Muscle of back (tissue), 11 donors: ENCODE data around the gene SLC2A6. TPM values are rescaled to one million over a fixed set of nuclear protein-coding genes. Genes with fewer than 3 reads are reported as not detected.
A peak's percentile ranks its signal among the peaks of the same experiment; 100 is the strongest.
"Not testable (repeated sequence)": the region's sequence is repeated elsewhere in the genome, so short reads cannot be mapped to it uniquely, and the experiment has no call there.

ENCODE experiments used
- DNase-seq, 3 donors: peaks; one replicate each; pipeline versions ENCODE4 v3.0.0 to v3.0.0-alpha.2; 2013
- polyA plus RNA-seq, 10 donors: library from polyadenylated mRNA; unstranded; fragments of 120-200 nt; gene quantifications; one replicate each; pipeline ENCODE4 v1.2.1, GENCODE V29; 2013; ENCODE audit not compliant: insufficient read length in 10 of 10

SLC2A6 gene
- polyA plus RNA-seq, 10 donors: 0.76 to 1.5 (median 1.00) TPM

DNA sequence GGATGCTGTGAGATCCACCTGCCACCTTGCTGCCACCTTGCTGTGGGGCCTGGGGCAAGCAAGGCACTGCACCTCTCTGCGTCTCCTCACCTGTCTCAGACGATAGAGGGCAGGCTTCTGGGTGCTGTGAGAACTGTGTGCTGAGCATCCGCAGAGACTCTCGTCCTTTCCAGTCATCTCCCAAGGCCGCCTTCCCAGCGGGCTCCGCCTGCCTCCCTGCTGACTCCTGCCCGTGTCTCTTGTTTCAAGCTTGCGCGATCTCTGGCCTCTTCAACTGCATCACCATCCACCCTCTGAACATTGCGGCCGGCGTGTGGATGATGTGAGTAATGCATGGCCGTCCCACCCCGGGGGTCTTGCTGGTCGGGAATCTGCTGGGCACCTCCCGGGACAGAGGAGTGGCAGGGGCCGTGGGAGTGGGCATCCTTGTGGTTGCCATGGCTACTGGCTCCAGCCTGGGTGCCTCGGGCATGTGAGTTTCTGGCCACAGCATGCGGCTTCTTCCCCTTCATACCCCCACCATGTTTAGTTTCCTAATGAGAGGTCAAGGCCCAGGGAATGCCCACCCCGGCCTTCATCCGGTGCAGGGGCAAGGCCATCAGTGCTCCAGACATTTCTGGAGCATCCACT is 15.6 kb downstream of the SLC2A6 start:
- no peak for DNase-seq

DNA sequence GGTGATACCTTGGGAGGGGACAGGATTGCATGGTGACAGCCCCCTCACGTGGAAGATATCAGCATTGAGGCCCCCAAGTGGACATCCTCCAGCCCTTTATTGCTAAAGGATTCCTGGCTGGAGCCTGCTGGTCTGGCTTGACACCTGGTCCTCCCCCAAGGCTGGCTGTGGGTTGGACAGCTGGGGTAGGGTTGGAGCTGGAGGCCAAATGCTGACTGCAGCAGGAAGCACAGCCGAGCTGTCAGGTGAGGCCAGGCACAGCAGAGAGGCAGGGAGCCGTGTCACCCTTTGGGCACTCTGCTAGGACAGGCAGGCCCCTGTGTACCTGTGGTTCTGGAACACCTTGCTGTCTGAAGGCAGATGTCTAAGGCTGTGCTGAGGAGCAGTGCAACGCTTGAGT is 16.9 kb downstream of the SLC2A6 start:
- no peak for DNase-seq

DNA sequence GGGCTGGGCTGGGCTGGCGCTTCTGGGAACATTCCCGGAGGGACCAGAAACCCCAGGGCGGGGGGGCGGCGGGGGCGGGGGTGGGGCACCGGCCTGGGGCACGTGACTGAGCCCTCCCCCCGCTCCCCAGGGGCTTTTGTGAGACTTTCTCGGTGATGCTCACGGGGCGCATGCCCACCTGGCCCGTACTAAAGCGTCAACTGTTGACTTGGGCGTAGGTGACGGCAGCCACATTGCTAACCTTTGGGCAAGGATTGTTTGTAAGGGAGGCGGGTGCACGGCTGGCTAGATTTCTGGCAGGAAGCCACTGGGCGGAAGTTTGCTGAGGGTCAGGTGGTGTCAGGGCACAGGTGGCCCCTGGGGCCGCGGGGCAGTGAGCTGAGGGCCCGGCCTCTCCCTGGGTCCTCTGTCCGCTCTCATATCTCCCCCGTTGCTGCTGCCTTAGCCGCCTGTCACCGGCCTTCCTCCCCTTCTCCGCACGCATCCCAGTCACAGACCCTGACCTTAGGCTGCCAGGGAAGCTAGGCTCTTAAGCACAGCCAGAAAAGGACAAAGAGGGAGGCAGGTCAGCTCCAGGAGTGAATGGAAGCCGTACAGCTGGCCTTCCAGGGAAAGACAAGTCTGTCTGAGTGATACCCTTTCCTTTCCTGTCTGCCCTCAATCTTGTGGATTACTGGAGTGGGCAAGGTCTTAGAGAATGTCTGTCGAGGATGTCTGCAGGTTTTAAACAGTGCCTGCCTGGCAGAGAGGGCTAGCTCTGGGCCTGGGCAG is 18.3 kb downstream of the SLC2A6 start:
- DNase-seq: peak; percentile 19 to 63 (median 30)

DNA sequence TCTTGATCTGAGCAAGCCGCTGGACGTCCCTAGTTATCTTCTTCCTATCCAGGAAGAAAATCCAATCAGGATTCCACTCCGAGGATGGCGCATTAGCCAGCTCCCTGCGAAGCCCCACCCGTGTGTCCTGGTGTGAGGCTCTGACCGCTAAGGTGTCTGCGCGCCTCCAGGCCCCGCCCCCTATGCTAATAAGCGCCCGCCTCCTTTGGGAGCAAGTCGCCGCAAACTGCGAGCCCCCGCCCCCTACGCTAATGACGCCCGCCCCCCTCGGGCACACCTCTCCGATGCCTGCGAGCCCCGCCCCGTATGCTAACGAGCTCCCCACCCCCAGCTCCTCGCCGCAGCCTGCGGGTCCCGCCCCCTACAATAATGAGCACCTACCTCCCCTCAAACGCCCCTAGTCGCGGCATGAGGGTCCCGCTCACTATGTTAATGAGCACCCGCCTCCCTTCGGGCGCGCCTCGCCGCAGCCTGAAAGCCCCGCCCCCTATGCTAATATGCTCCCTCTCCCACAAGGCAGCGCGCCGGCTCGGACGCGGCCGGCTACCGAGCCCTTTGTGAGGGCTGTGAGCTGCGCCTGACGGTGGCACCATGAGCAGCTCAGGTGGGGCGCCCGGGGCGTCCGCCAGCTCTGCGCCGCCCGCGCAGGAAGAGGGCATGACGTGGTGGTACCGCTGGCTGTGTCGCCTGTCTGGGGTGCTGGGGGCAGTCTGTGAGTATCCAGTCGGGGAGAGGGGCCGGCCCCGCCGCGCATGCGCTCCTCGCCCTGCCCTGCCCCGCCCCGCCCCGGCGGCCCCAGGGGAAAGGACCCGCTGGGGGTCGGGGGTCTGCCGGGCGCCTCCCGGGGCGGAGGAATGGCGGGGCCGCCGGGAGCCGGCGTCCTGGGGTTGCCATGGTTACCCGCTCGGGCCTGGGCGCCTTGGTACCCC is 19.2 kb downstream of the SLC2A6 start, which contains the start of gene CACFD1:
Gene CACFD1 (plus strand): TSS at position 503 of the 929 bp plus-strand sequence. CDS start 89 bp downstream, at position 592.
- peak; percentile 91 to 98 (median 93) for DNase-seq

DNA sequence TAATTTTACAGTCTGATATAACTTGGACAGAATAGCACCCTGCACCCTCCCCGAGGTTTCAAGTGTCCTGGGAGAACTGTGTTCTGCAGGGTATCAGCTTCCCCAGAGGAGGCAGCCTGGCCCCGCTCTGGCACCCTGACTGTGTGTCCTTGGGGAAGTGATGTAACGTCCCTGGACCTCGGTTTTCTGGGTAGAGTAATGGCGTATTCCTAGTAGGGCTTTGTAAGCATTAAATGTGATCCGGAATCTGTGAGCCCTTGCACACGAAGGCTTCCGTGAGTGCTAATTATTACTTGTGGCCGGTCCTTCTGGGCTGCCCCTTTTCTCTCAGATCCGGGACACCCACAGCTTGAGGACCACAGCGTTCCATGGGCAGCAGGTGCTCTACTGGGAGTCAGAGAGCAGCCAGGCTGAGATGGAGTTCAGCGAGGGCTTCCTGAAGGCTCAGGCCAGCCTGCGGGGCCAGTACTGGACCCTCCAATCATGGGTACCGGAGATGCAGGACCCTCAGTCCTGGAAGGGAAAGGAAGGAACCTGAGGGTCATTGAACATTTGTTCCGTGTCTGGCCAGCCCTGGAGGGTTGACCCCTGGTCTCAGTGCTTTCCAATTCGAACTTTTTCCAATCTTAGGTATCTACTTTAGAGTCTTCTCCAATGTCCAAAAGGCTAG is 20.1 kb downstream of the SLC2A6 start:
- no peak for DNase-seq

DNA sequence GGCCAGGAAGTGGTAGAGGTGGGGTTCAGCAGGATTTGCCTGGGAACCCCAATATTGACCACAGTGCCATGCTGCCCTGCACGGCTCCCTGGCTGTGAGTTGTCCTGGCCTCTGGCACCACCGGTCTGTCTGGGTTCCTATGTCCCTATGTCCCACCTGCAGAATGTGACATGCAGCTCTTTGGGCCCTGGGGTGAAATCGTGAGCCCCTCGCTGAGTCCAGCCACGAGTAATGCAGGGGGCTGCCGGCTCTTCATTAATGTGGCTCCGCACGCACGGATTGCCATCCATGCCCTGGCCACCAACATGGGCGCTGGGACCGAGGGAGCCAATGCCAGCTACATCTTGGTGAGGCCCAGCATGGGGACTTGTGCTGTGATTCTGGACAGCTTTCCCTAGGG is 21.2 kb downstream of the SLC2A6 start:
- DNase-seq: no peak

DNA sequence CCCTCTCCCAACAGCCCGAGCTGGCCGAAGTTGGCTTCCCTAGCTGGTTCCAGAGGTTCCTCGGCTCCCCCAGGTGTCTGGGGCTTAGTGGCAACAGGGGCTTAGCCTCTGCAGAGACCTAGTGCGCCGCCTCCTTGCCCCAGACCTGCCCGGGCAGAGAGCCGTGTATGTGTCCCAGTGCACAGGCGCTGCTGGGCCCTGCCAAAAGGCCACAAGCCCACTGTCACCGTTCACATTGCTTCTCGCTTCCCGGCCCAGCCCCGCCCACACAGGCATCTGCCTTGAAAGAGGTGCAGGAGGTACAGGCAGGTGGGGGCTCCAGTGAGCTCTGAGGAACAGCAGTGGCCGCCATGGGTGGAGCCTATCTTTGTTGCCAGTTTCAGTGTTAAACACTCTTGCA is 21.7 kb downstream of the SLC2A6 start:
- no peak for DNase-seq

DNA sequence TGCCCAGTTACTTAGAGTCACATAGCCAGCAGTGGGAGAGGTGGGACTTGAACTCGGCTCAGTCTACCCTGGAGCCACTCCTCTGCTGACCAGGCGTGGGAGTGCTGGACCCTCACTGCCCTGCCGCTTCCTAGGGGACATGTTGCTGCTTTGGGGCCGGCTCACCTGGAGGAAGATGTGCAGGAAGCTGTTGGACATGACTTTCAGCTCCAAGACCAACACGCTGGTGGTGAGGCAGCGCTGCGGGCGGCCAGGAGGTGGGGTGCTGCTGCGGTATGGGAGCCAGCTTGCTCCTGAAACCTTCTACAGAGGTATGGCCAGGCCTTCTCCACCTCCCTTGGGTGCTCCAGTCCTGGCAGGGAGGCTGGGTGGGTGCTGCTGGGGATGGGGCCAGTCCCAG is 22.5 kb downstream of the SLC2A6 start:
- DNase-seq: no peak

DNA sequence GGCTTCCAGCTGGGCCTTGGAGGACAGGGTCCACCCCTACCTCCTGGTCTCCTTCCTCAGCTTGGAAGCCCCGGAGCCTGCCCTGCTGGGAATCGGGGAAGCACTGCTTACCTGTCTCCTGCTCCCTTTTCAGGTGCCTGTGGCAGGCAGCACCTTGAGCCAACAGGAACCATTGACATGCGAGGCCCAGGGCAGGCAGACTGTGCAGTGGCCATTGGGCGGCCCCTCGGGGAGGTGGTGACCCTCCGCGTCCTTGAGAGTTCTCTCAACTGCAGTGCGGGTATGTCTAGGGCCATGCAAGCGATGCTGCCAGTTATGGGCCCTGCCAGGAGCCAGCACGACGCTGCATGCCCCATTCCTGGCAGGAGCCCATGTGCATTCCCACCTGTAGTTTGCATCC is 23.0 kb downstream of the SLC2A6 start:
- no peak for DNase-seq

DNA sequence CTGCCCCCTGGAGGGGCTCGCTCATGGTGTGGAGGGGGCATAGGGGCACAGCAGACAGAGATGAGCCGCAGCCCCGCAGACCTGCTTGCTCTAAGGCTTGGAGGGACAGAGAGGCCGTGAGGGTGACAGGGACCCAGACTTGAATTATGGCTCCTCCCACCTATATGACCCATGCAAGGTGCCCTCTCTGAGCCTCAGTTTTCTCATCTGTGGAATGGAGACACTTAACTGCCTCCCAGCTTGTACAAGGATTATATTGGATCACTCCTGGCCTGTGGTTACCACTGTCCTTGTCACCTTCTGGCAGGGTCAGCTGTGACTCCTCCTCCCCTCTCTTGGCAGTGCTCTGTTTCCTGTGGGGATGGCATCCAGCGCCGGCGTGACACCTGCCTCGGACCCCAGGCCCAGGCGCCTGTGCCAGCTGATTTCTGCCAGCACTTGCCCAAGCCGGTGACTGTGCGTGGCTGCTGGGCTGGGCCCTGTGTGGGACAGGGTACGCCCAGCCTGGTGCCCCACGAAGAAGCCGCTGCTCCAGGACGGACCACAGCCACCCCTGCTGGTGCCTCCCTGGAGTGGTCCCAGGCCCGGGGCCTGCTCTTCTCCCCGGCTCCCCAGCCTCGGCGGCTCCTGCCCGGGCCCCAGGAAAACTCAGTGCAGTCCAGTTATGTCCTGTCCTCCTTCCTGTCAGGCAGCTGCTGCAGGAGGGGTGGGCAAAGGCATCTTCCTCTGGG is 23.8 kb downstream of the SLC2A6 start:
- no peak for DNase-seq

DNA sequence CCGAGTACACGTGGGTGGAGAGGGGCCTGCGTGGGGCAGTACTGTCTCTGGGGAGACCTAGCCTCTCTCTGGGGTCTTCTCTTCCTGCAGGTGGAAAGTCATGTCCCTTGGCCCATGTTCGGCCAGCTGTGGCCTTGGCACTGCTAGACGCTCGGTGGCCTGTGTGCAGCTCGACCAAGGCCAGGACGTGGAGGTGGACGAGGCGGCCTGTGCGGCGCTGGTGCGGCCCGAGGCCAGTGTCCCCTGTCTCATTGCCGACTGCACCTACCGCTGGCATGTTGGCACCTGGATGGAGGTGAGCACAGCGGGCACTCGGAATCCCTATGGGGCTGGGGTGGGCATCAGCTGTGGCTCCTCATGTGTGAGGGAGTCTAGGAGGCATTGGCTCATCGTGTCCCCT is 24.6 kb downstream of the SLC2A6 start:
- no peak for DNase-seq

DNA sequence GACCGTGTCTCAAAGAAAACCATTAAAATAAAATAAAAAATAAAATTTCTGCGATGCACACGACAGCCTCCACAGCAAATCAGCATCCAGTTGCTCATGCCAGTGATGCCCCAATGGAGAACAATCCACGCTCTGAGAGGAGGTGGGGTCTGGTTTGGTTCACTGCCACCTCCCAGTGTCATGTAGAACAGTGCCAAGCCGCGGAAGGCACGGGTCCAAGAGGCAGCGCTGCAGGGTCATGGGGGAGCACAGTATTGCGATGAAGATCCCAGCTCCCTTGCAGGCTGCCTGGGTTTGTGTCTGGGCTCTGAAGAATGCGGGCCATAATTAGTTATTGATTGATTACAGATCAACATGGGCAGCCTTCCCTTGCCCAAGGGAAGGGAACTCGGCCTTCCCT is 25.2 kb downstream of the SLC2A6 start:
- no peak for DNase-seq

DNA sequence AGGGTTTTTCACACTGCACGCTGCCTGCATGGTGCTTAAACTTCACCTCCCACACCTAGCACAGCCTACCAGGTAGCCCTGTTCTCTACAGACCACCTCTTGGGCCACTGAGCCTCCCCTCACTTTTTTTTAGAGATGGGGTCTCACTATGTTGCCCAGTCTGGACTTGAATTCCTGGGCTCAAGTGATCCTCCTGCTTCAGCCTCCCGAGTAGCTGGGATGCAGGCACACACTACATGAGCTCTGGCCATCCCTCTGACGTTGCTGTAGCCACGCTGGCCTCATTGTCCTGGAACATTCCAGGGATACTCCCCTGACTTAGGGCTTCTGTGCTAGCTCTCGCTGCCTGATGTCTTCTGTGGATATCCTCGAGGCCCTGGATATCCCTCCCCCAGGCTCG is 26.3 kb downstream of the SLC2A6 start:
- no peak for DNase-seq

DNA sequence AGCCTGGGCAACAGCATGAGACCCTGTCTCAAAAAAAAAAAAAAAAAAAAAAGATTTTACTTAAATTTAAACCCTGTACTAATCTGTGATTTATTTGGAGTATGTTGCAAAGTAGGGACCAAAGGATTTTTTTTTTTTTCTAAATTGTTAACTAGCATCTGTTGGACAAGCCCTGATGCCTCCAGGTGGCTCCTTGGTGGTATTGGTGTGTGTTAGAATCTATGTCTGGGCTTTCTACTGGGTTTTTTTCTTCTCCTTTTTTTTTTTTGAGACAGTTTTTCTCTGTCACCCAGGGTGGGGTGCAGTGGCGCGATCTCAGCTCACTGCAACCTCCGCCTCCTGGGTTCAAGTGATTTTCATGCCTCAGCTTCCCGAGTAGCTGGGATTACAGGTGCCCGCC is 27.0 kb downstream of the SLC2A6 start:
- DNase-seq: not testable (repeated sequence)

DNA sequence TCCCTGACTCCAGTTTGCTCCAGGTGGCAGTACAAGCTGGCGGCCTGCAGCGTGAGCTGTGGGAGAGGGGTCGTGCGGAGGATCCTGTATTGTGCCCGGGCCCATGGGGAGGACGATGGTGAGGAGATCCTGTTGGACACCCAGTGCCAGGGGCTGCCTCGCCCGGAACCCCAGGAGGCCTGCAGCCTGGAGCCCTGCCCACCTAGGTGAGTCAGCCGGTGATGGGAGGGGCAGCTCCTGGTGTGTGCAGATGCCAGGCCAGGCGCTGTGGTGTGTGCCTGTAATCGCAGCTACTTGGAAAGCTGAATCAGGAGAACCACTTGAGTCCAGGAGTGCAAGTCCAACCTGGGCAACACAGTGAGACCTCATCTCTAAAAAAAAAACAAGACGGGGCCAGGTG is 29.1 kb downstream of the SLC2A6 start:
- DNase-seq: no peak

DNA sequence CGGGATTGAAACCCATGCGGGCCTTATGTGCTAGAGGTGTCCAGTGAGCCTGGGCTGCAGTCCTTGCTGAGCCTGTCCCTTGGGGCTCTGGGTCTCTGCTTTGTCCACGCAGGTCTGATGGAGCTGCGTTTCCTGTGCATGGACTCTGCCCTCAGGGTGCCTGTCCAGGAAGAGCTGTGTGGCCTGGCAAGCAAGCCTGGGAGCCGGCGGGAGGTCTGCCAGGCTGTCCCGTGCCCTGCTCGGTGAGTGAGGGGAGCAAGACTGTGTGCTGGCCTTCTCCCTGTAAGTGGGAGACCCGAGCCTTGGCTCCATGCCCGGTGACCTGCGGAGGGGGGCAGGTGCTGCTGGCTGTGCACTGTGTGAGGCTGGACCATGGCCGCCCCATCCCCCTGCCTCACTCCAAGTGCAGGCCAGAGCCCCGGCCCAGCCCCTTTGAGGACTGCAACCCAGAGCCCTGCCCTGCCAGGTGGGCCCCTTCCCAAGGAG is 30.4 kb downstream of the SLC2A6 start:
- no peak for DNase-seq

DNA sequence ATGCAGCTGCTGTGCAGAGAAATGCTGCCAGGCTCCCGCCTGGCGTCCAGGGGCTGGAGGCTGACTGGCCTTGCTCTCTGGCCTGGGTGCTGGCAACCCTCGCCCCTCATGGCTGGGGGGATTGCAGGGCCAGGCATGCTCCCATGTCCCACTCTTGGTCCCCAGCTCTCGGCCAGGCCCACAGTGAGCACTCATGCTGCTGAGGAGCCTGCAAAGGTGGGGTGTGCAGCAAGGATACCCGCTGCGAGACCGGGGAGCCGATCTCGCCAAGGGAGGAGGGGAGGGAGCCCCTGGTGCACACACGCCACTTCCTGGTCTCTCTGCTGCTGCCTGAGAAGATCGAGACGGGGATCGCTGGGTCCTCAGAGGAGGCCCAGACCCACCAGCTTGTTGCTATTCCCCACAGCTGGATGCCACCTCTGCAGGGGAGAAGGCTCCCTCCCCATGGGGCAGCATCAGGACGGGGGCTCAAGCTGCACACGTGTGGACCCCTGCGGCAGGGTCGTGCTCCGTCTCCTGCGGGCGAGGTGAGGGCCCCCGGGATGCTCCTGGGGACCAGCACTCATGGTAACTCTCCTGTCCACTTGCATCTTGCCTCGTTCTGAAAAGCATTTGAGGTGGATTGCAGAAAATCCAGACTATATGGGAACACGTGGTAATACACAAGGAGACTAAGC is 33.5 kb downstream of the SLC2A6 start:
- no peak for DNase-seq

DNA sequence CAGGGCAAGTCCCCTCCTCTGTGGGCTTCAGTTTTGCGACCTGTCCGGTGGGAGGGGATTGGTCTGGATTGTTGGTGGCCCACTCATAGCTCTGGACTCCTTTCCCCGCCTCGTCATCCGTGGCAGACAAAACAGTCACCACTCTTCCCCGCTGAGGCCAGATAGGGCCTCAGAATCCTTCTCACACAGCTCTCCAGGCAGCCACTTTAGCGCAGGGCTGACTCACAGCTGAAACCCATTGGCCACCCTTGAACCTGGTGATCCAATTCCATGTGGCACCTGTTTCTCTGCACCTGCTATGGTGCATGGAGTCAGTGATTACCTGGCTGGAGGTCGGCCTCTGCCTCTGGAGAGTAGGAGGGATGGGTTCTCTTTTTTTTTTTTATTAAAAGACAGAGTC is 34.9 kb downstream of the SLC2A6 start:
- DNase-seq: no peak

DNA sequence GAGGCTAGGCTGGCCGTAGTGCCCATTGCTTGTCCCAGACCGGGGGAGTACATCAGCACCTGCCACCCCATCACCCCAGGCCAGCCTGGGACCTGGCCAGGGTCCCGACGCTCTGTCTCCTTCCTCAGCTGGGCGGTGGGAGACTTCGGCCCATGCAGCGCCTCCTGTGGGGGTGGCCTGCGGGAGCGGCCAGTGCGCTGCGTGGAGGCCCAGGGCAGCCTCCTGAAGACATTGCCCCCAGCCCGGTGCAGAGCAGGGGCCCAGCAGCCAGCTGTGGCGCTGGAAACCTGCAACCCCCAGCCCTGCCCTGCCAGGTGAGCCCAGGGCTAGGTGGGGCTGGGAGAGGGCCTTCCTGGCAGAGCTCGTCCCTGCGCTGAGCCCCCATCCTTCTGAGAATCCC is 35.7 kb downstream of the SLC2A6 start:
- no peak for DNase-seq

DNA sequence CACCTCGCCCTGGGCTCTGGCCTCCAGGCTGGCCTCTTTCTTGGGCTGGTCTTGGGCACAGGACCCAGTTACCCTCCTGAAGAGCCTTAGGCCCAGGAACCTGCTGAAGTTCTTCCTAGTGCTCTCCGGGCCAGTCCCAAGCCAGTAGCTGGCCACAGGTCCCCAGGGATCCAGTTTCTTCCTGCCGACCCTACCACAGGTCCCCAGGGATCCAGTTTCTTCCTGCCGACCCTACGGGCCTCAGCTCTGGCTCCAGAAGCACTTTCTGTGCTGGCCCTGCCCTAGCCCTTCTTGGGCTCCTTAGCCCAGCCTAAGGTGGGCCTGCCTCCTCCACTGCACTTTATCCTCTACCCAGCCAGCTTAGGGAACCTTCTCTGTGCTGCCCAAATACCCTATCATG is 37.3 kb downstream of the SLC2A6 start:
- no peak for DNase-seq
